HG02610 (cell line): ENCODE results near the gene SRPK1.

Source experiments
- ATAC-seq: cut with Tn5 transposase; IDR thresholded peaks from one replicate; pipeline ENCODE4 v1.9.1; 2021; ENCODE audit warnings: mild to moderate bottlenecking, moderate library complexity; ENCODE audit not compliant: unreplicated experiment

The SRPK1 gene

GRCh38 chr6:35786272-35786671 lies 134.6 kb downstream of the SRPK1 start:
- ATAC-seq: no peak

- no peak for ATAC-seq
These were observed 136.7 kb downstream of the SRPK1 start for GRCh38 chr6:35784200-35784599.
